IMR-90 (cell line): ENCODE results near the gene DIP2B. TPM values are rescaled to one million over a fixed set of nuclear protein-coding genes. Genes with fewer than 3 reads are reported as not detected.

Source experiments
- ATAC-seq: fragments of 200-7000 bp; cut with Tn5 transposase; 2 replicates; pipeline ENCODE4 v1.9.1; 2020; ENCODE audit warnings: low read depth, mild to moderate bottlenecking, moderate library complexity
- BruUV-seq: library from RNA; stranded (reverse); fragments of 400-500 nt; replicated peaks from 2 replicates; lab custom pipeline; 2021; lab: Mats Ljungman, UMichigan
- CTCF ChIA-PET: fragments of 300-600 bp; formaldehyde crosslinking; extraction: SDS; loops from one replicate; lab custom pipeline; 2021; ENCODE audit warnings: antibody characterized with exemption; lab: Yijun Ruan, JAX
- POLR2A ChIA-PET: fragments of 300-600 bp; sonication (Branson Sonifier 250); formaldehyde crosslinking; loops from one replicate; lab custom pipeline; 2022; ENCODE audit warnings: antibody characterized with exemption; ENCODE audit not compliant: unreplicated experiment; lab: Charles Lee
- DNase-seq: peaks from one replicate; pipeline ENCODE4 v3.0.0; 2013
- H2AFZ ChIP-seq: replicated peaks from 2 replicates; pipeline ENCODE3; 2013; ENCODE audit warnings: low read length, mild to moderate bottlenecking; ENCODE audit not compliant: poor library complexity
- H2AK5ac ChIP-seq: 2 replicates; pipeline ENCODE4 v1.6.1; 2013; ENCODE audit warnings: low read depth, low read length, inconsistent platforms
- H2AK9ac ChIP-seq: replicated peaks from 2 replicates; pipeline ENCODE3; 2013; ENCODE audit warnings: mild to moderate bottlenecking, low read depth, low read length, moderate library complexity; ENCODE audit not compliant: poor library complexity
- H2BK120ac ChIP-seq: 2 replicates; pipeline ENCODE4 v1.6.1; 2013; ENCODE audit warnings: low read depth, low read length, inconsistent platforms
- H2BK15ac ChIP-seq: 3 replicates; pipeline ENCODE4 v1.6.1; 2013; ENCODE audit warnings: low read depth, low read length, inconsistent platforms
- H2BK20ac ChIP-seq: 2 replicates; pipeline ENCODE4 v1.6.1; 2013; ENCODE audit warnings: low read depth, mild to moderate bottlenecking, inconsistent platforms, low read length, moderate library complexity
- H2BK5ac ChIP-seq: 2 replicates; pipeline ENCODE4 v1.6.1; 2013; ENCODE audit warnings: mild to moderate bottlenecking, low read depth, low read length, inconsistent platforms; ENCODE audit not compliant: poor library complexity, severe bottlenecking
- H3K14ac ChIP-seq: replicated peaks from 2 replicates; pipeline ENCODE4 v1.6.1; 2013; ENCODE audit warnings: low read depth, low read length, inconsistent platforms
- H3K18ac ChIP-seq: 2 replicates; pipeline ENCODE4 v1.6.1; 2013; ENCODE audit warnings: low read depth, low read length, control low read depth
- H3K23ac ChIP-seq: 2 replicates; pipeline ENCODE4 v1.6.1; 2013; ENCODE audit warnings: low read depth, low read length, inconsistent platforms
- H3K27ac ChIP-seq: 2 replicates; pipeline ENCODE4 v1.5.1; 2013; ENCODE audit warnings: mild to moderate bottlenecking, control low read depth, low read length; ENCODE audit not compliant: insufficient read depth
- H3K27me3 ChIP-seq: 2 replicates; pipeline ENCODE4 v1.6.1; 2013; ENCODE audit warnings: low read length; ENCODE audit not compliant: control insufficient read depth, insufficient read depth
- H3K36me3 ChIP-seq: 2 replicates; pipeline ENCODE4 v1.6.1; 2013; ENCODE audit warnings: low read length, mixed read lengths; ENCODE audit not compliant: control insufficient read depth, insufficient read depth
- H3K4ac ChIP-seq: 2 replicates; pipeline ENCODE4 v1.6.1; 2013; ENCODE audit warnings: low read depth, low read length, inconsistent platforms
- H3K4me1 ChIP-seq: 2 replicates; pipeline ENCODE4 v1.6.1; 2013; ENCODE audit warnings: low read length, mixed read lengths; ENCODE audit not compliant: control insufficient read depth, insufficient read depth
- H3K4me2 ChIP-seq: 2 replicates; pipeline ENCODE4 v1.6.1; 2013; ENCODE audit warnings: low read depth, mild to moderate bottlenecking, control low read depth, low read length, moderate library complexity
- H3K4me3 ChIP-seq: 2 replicates; pipeline ENCODE4 v1.5.1; 2013; ENCODE audit warnings: low read depth, mild to moderate bottlenecking, control low read depth, low read length, moderate library complexity; ENCODE audit not compliant: insufficient read depth
- H3K56ac ChIP-seq: 2 replicates; pipeline ENCODE4 v1.6.1; 2013; ENCODE audit warnings: low read length, inconsistent platforms; ENCODE audit not compliant: insufficient read depth; ENCODE audit errors: extremely low read depth
- H3K79me1 ChIP-seq, 2 experiments: 2 replicates each; pipeline ENCODE4 v1.6.1; 2013; ENCODE audit warnings: low read length in 2 of 2, inconsistent platforms in 1 of 2, low read depth in 1 of 2
- H3K9ac ChIP-seq: 2 replicates; pipeline ENCODE4 v1.6.1; 2013; ENCODE audit warnings: low read depth, low read length, control low read depth
- H3K9me1 ChIP-seq: 2 replicates; pipeline ENCODE4 v1.6.1; 2013; ENCODE audit warnings: low read length, inconsistent platforms; ENCODE audit not compliant: insufficient read depth
- H3K9me3 ChIP-seq: 2 replicates; pipeline ENCODE4 v1.6.1; 2013; ENCODE audit warnings: low read length; ENCODE audit not compliant: control insufficient read depth, insufficient read depth
- H4K20me1 ChIP-seq: 2 replicates; pipeline ENCODE4 v1.6.1; 2013; ENCODE audit warnings: low read length, inconsistent platforms; ENCODE audit not compliant: insufficient read depth
- H4K5ac ChIP-seq: 2 replicates; pipeline ENCODE4 v1.6.1; 2013; ENCODE audit warnings: mild to moderate bottlenecking, low read depth, low read length, control low read depth
- H4K8ac ChIP-seq, 2 experiments: 2 replicates each; pipeline ENCODE4 v1.6.1; 2013; ENCODE audit warnings: low read depth in 2 of 2, low read length in 2 of 2, control low read depth in 1 of 2, inconsistent platforms in 1 of 2
- H4K91ac ChIP-seq: 2 replicates; pipeline ENCODE4 v1.6.1; 2013; ENCODE audit warnings: low read depth, low read length, inconsistent platforms; ENCODE audit not compliant: insufficient read depth
- BHLHE40 ChIP-seq: fragments of 150-350 bp; IDR thresholded peaks from 2 replicates; pipeline ENCODE4 v1.6.1; 2016; ENCODE audit warnings: mild to moderate bottlenecking, low read depth, low read length
- CTCF ChIP-seq: conservative IDR thresholded peaks from 2 replicates; pipeline ENCODE4 v1.5.1; 2012; ENCODE audit warnings: mild to moderate bottlenecking, low read depth, low read length, improper control_type of control experiment
- ELK1 ChIP-seq: fragments of 150-350 bp; IDR thresholded peaks from 2 replicates; pipeline ENCODE4 v1.6.1; 2016; ENCODE audit warnings: low read depth, mild to moderate bottlenecking, low read length, moderate library complexity, borderline replicate concordance
- FOS ChIP-seq: fragments of 150-350 bp; IDR thresholded peaks from 2 replicates; pipeline ENCODE4 v1.6.1; 2016; ENCODE audit warnings: low read depth, low read length
- MAFK ChIP-seq: IDR thresholded peaks from 2 replicates; pipeline ENCODE4 v1.6.1; 2012; ENCODE audit warnings: low read depth, low read length, improper control_type of control experiment
- MAZ ChIP-seq: IDR thresholded peaks from 2 replicates; pipeline ENCODE4 v1.6.1; 2012; ENCODE audit warnings: low read depth, mild to moderate bottlenecking, low read length, improper control_type of control experiment, moderate library complexity, borderline replicate concordance
- MXI1 ChIP-seq: IDR thresholded peaks from 2 replicates; pipeline ENCODE4 v1.6.1; 2012; ENCODE audit warnings: low read depth, mild to moderate bottlenecking, low read length, moderate library complexity, borderline replicate concordance
- NFE2L2 ChIP-seq: fragments of 150-350 bp; IDR thresholded peaks from 2 replicates; pipeline ENCODE4 v1.6.1; 2016; ENCODE audit warnings: low read depth, mild to moderate bottlenecking, low read length
- POLR2A ChIP-seq: IDR thresholded peaks from 2 replicates; pipeline ENCODE4 v1.6.1; 2012; ENCODE audit warnings: mild to moderate bottlenecking, low read depth, low read length
- RAD21 ChIP-seq: IDR thresholded peaks from 2 replicates; pipeline ENCODE4 v1.6.1; 2012; ENCODE audit warnings: low read length, improper control_type of control experiment
- SMC3 ChIP-seq: fragments of 150-350 bp; IDR thresholded peaks from 2 replicates; pipeline ENCODE4 v1.6.1; 2016; ENCODE audit warnings: low read depth, mild to moderate bottlenecking, antibody characterized with exemption, low read length, moderate library complexity
- USF2 ChIP-seq: fragments of 150-350 bp; IDR thresholded peaks from 2 replicates; pipeline ENCODE4 v1.6.1; 2017; ENCODE audit warnings: mild to moderate bottlenecking, antibody characterized with exemption, low read length, low read depth
- WGBS, 2 experiments: methylation state at CpG; one replicate each; pipeline versions ENCODE4 v1.1.5 to v1.1.7; 2013; ENCODE audit warnings: missing lambda C conversion rate in 2 of 2; ENCODE audit not compliant: insufficient read length in 1 of 2; ENCODE audit errors: extremely low coverage in 2 of 2; 5-methylcytosine and 5-hydroxymethylcytosine counted together
- dilution Hi-C: fragments of 300-500 bp; cut with HindIII; formaldehyde crosslinking; loops from one replicate; pipeline ENCODE4 v1.14.3; 2018; ENCODE audit warnings: low sequenced_read_pairs; ENCODE audit not compliant: unreplicated experiment
- in situ Hi-C: fragments of 300-500 bp; cut with MboI; formaldehyde crosslinking; loops from 3 replicates; pipeline ENCODE4 v1.14.3; 2019; ENCODE audit warnings: low sequenced_read_pairs, inconsistent platforms, mixed read lengths
- intact Hi-C: fragments of 100-400 bp; cut with micrococcal nuclease; formaldehyde crosslinking; loops from 2 replicates; pipeline ENCODE4 v1.10.0; 2022
- polyA plus RNA-seq, 3 experiments: library from polyadenylated mRNA; depleted of rRNA; stranded (reverse); fragments of >200 nt; gene quantifications; 2 replicates each; pipeline ENCODE4 v1.2.3, GENCODE V29; 2012; ENCODE audit warnings: low replicate concordance in 1 of 3
- total RNA-seq: library from RNA; depleted of rRNA; stranded (reverse); fragments of >200 nt; gene quantifications from 2 replicates; pipeline ENCODE4 v1.2.3, GENCODE V29; 2012

The DIP2B gene
- total and polyA plus RNA-seq, 2 of the 4 experiments (the other 2 are of a cell fraction): 7.7 to 12.9 TPM

GRCh38 chr12:50518090-50518489 is 13.3 kb downstream of the DIP2B start:
- peak overlapping the region; percentile 29; the same call in 1 of the 2 replicates for H3K4me3 ChIP-seq
- TF ChIP-seq NFE2L2 (no peak), MXI1 (no peak), FOS (no peak), POLR2A (no peak), BHLHE40 (no peak), SMC3 (no peak), CTCF (no peak), RAD21 (no peak), MAFK (no peak), MAZ (no peak), USF2 (no peak), ELK1 (no peak)
- H4K5ac ChIP-seq: peak overlapping the region; percentile 72
- peak overlapping the region; percentile 31 for H2BK120ac ChIP-seq
- no peak overlapping the region for H2AFZ ChIP-seq
- no peaks in the 10 kb centered on the region for H3K9me3 ChIP-seq
- H4K91ac ChIP-seq: peak overlapping the region; percentile 39; the same call in 1 of the 2 replicates
- H3K9me1 ChIP-seq: peaks cover 6% of the 10 kb centered on the region
- peak overlapping the region; percentile 91 for H3K18ac ChIP-seq
- dilution Hi-C loops: no loop called here
- H3K4me1 ChIP-seq: peaks cover 13% of the 10 kb centered on the region
- peaks cover 42 to 77% of the 10 kb centered on the region in 2 experiments for H3K79me1 ChIP-seq
- peak overlapping the region; percentile 67 for H3K14ac ChIP-seq
- peak overlapping the region; percentile 67 for H2BK5ac ChIP-seq
- H2BK15ac ChIP-seq: no peak overlapping the region
- POLR2A ChIA-PET: no interaction called here
- H2AK5ac ChIP-seq: peak overlapping the region; percentile 41; the same call in 1 of the 2 replicates
- in situ Hi-C loops: loop anchor here (25.0 kb wide), 1 partner anchor 844 kb away; no protein-coding TSS in a partner anchor
- intact Hi-C loops: loop anchor here (5.0 kb wide), 1 partner anchor 54 kb away; no protein-coding TSS in a partner anchor
- peak overlapping the region; percentile 29; the same call in 1 of the 2 replicates for H3K27ac ChIP-seq
- no TSS peak for BruUV-seq
- peak overlapping the region; percentile 21; the same call in 1 of the 2 replicates for H2BK20ac ChIP-seq
- no peak overlapping the region for H3K56ac ChIP-seq
- no peak overlapping the region for H2AK9ac ChIP-seq
- CTCF ChIA-PET: interaction anchor here (0.6 kb wide), 1 partner anchor 1403 kb away, joined by 3 read pairs; no protein-coding TSS in a partner anchor
- H4K20me1 ChIP-seq: peaks cover 3% of the 10 kb centered on the region; the same call in 1 of the 2 replicates
- peak overlapping the region; percentile 50; the same call in 1 of the 2 replicates for H3K23ac ChIP-seq
- ATAC-seq (no peak), DNase-seq (no peak)
- no peaks in the 10 kb centered on the region for H3K27me3 ChIP-seq
- H3K36me3 ChIP-seq: no peaks in the 10 kb centered on the region
- peak overlapping the region in 1 of 2 experiments; percentile 64; a peak in 1 of 4 replicates for H4K8ac ChIP-seq
- no peak overlapping the region; the same call in 1 of the 2 replicates for H3K9ac ChIP-seq
- WGBS, 2 experiments: no CpG with 5 or more reads among the region's 11 CpGs
- H3K4ac ChIP-seq: peak overlapping the region; percentile 58
- H3K4me2 ChIP-seq: peak overlapping the region; percentile 86
